Esophagus squamous epithelium (tissue), 5 donors: ENCODE data around the gene MTERF4. TPM values are rescaled to one million over a fixed set of nuclear protein-coding genes. Genes with fewer than 3 reads are reported as not detected.

Experiments used
- DNase-seq: peaks from one replicate; lab custom pipeline; 2025; lab: John Stamatoyannopoulos, UW
- H3K27ac ChIP-seq, 4 donors: fragments of 200-600 bp; sonication (generic); one replicate each; pipeline ENCODE4 v1.5.1; 2016 to 2019; ENCODE audit warnings: mild to moderate bottlenecking in 1 of 4
- H3K27me3 ChIP-seq, 4 donors: fragments of 200-600 bp; sonication (generic); 1 replicate in 3 of 4; 2 replicates in 1 of 4; pipeline versions ENCODE4 v1.5.1 to v1.6.0; 2017 to 2021; ENCODE audit warnings: antibody characterized with exemption in 1 of 4
- H3K36me3 ChIP-seq, 3 donors: fragments of 200-600 bp; sonication (generic); one replicate each; pipeline ENCODE4 v1.5.1; 2016 to 2019
- H3K4me1 ChIP-seq, 3 donors: fragments of 200-600 bp; sonication (generic); one replicate each; pipeline ENCODE4 v1.5.1; 2017 to 2019
- H3K4me3 ChIP-seq, 4 donors: fragments of 200-600 bp; sonication (generic); 1 replicate in 3 of 4; 2 replicates in 1 of 4; pipeline ENCODE4 v1.5.1; 2016 to 2019; ENCODE audit warnings: mild to moderate bottlenecking in 2 of 4, moderate library complexity in 1 of 4
- H3K9me3 ChIP-seq, 3 donors: fragments of 200-600 bp; sonication (generic); one replicate each; pipeline ENCODE4 v1.5.1; 2016 to 2019
- POLR2A ChIP-seq, 4 donors: fragments of 450-650 bp; IDR thresholded peaks; one replicate each; pipeline ENCODE4 v1.6.1; 2017; ENCODE audit warnings: antibody characterized with exemption in 4 of 4, mild to moderate bottlenecking in 4 of 4, moderate library complexity in 3 of 4
- WGBS, 2 donors: methylation state at CpG; one replicate each; pipeline ENCODE4 v1.1.5; 2018; 5-methylcytosine and 5-hydroxymethylcytosine counted together
- intact Hi-C: fragments of 100-400 bp; cut with DNase I; formaldehyde crosslinking; loops from one replicate; pipeline ENCODE4 v1.15.0; 2022
- total RNA-seq, 4 donors: library from RNA; depleted of rRNA; stranded (reverse); fragments of >200 nt; gene quantifications; one replicate each; pipeline ENCODE4 v1.1.0, GENCODE V29; 2016
- TF ChIP-seq, protein P1 (sequence below), 6 experiments: fragments of 450-650 bp in 4 of 6; fragments of 200-600 bp in 2 of 6; sonication (generic) in 2 of 6; IDR thresholded peaks; one replicate each; pipeline ENCODE4 v1.5.1; 2016 to 2019; ENCODE audit warnings: antibody characterized with exemption in 6 of 6, mild to moderate bottlenecking in 4 of 6, moderate library complexity in 4 of 6
- donor health status: DM: yes; HTN: yes; CAD: no.

The MTERF4 gene
- total RNA-seq, 4 donors from 2014 or later, result 27.7 to 37.0 (median 35.4) TPM

DNA sequence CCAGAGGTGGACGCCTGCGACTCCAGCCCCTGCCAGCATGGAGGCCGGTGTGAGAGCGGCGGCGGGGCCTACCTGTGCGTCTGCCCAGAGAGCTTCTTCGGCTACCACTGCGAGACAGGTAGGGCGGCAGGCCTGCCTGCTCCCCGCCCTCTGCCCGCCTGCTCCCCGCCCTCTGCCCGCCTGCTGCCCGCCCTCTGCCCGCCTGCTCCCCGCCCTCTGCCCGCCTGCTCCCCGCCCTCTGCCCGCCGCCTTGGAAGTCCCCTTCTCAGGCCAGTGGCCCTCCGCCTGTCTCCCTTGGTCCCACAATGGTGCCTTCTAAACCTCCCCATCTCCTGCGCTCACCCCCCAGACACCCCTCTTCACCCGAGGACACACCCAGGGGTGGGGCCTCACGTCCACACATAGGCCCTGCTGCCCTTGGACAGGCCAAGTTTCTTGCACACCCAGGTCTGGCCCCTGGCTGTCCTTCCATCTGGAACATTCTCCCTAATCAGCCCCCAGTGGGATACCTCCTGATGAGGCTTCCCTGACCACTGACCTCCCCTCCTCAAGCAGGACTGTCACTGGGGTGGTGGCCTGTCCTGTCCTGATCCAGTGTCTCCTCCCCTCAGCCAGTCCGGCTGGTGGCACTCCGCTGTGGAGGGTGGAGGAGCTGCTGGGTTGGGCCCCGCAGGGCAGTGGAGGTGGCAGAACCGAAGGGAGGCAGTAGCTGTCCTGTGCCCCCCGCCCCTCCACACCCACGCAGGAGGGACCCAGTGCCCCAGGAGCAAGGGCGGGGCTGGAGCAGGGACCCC is 37.9 kb downstream of the MTERF4 start:
- peak overlapping the region; percentile 43 to 64 (median 55) for H3K4me3 ChIP-seq
- H3K27ac ChIP-seq, result peak overlapping the region; percentile 84 to 88 (median 86)
- TF ChIP-seq, protein P1, sequence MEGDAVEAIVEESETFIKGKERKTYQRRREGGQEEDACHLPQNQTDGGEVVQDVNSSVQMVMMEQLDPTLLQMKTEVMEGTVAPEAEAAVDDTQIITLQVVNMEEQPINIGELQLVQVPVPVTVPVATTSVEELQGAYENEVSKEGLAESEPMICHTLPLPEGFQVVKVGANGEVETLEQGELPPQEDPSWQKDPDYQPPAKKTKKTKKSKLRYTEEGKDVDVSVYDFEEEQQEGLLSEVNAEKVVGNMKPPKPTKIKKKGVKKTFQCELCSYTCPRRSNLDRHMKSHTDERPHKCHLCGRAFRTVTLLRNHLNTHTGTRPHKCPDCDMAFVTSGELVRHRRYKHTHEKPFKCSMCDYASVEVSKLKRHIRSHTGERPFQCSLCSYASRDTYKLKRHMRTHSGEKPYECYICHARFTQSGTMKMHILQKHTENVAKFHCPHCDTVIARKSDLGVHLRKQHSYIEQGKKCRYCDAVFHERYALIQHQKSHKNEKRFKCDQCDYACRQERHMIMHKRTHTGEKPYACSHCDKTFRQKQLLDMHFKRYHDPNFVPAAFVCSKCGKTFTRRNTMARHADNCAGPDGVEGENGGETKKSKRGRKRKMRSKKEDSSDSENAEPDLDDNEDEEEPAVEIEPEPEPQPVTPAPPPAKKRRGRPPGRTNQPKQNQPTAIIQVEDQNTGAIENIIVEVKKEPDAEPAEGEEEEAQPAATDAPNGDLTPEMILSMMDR (IDR thresholded peaks at IDR 0.05), result no peak
- TF ChIP-seq POLR2A (IDR thresholded peaks at IDR 0.05), result peak in 1 of 4 donors; percentile 42
- H3K36me3 ChIP-seq, result peaks cover 0 to 40% (median 0%) of the 10 kb centered on the region in 3 donors
- H3K4me1 ChIP-seq, result peaks cover 10 to 51% (median 17%) of the 10 kb centered on the region in 3 donors
- no peaks in the 10 kb centered on the region for H3K9me3 ChIP-seq
- 22 to 45% methylated on average over 3 to 5 of the region's 32 CpGs for WGBS, 2 donors
- DNase-seq, result no peak
- peaks cover 0 to 13% (median 0%) of the 10 kb centered on the region in 4 donors for H3K27me3 ChIP-seq
- intact Hi-C loops, result no loop called here

DNA sequence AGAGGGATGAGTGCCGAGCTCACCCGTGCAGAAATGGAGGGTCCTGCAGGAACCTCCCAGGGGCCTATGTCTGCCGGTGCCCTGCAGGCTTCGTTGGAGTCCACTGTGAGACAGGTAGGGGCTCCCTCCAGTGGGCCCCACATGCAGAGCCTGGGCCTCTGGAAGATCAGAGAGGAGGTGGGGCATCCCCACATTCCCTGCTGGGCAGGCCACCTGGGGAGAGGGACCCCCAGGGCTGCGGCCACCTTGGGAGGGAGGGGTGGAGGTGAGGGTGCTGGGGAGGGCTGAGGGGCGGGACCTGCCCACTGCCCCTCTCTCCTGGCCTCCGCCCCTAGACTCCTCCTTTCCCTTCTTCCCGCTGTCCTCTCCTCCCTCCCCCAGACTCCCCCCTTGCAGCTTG is 38.5 kb downstream of the MTERF4 start:
- Histone ChIP-seq H3K4me3 (peak overlapping the region; percentile 43 to 64 (median 55)), H3K4me1 (peaks cover 10 to 51% (median 17%) of the 10 kb centered on the region in 3 donors), H3K9me3 (no peaks in the 10 kb centered on the region), H3K27ac (peak overlapping the region; percentile 84 to 88 (median 86)), H3K36me3 (peaks cover 0 to 33% (median 0%) of the 10 kb centered on the region in 3 donors), H3K27me3 (peaks cover 0 to 13% (median 0%) of the 10 kb centered on the region in 4 donors)
- TF ChIP-seq, protein P1 (IDR thresholded peaks at IDR 0.05), result peak in 2 of 6 experiments; percentile 6 to 31
- no peak for TF ChIP-seq POLR2A (IDR thresholded peaks at IDR 0.05)
- 14 to 22% methylated on average over 3 to 7 of the region's 8 CpGs for WGBS, 2 donors
- intact Hi-C loops, result no loop called here
- no peak for DNase-seq

GRCh38 chr2:241063093-241063551 is 39.0 kb downstream of the MTERF4 start:
- DNase-seq, result no peak
- H3K9me3 ChIP-seq, result no peaks in the 10 kb centered on the region
- H3K4me3 ChIP-seq, result peak overlapping the region; percentile 43 to 64 (median 55)
- H3K27ac ChIP-seq, result peak overlapping the region; percentile 84 to 88 (median 86)
- TF ChIP-seq POLR2A (IDR thresholded peaks at IDR 0.05), result no peak
- TF ChIP-seq, protein P1 (IDR thresholded peaks at IDR 0.05), result no peak
- 19 to 50% methylated on average over 2 to 5 of the region's 13 CpGs for WGBS, 2 donors
- H3K4me1 ChIP-seq, result peaks cover 10 to 51% (median 17%) of the 10 kb centered on the region in 3 donors
- peaks cover 0 to 13% (median 0%) of the 10 kb centered on the region in 4 donors for H3K27me3 ChIP-seq
- peaks cover 0 to 29% (median 0%) of the 10 kb centered on the region in 3 donors for H3K36me3 ChIP-seq
- intact Hi-C loops, result no loop called here

DNA sequence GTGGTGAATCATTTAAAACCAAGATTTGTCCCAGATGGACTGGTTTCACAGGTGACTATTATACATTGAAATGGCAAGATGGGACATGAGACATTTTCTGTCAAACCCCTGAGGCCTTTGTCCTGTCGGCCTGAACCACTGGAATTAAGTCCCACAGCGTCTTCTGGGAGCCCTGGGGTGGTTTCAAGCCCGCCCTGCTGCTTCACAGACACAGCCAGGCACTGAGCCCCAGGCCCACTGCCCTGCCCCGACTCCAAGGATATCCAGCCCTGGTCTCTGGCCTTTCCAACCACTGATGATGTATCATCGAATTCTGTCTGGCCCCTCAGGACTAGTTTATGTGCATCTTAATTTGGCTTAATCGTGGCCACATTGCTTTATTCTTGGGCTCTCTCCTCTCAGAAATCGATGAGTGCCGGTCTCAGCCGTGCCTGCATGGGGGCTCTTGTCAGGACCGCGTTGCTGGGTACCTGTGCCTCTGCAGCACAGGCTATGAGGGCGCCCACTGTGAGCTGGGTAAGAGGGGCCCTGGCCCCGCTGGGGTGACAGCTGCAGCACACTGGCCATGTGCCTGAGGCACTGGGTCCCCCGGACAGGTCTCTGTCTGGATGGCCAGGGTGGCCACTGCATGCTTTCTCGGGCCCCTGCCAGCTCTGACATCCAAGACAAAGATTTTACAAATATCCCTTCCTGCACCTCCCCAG is 39.5 kb downstream of the MTERF4 start:
- Histone ChIP-seq H3K27ac (peak overlapping the region; percentile 84 to 88 (median 86)), H3K27me3 (peaks cover 0 to 13% (median 0%) of the 10 kb centered on the region in 4 donors), H3K9me3 (no peaks in the 10 kb centered on the region), H3K36me3 (peaks cover 0 to 23% (median 0%) of the 10 kb centered on the region in 3 donors), H3K4me3 (peak overlapping the region; percentile 43 to 64 (median 55)), H3K4me1 (peaks cover 10 to 51% (median 17%) of the 10 kb centered on the region in 3 donors)
- 27 to 66% methylated on average over 7 to 8 of the region's 15 CpGs for WGBS, 2 donors
- TF ChIP-seq, protein P1 (IDR thresholded peaks at IDR 0.05), result no peak
- TF ChIP-seq POLR2A (IDR thresholded peaks at IDR 0.05), result no peak
- no peak for DNase-seq
- intact Hi-C loops, result no loop called here
